ENCODE results near the gene IMP3. TPM values are rescaled to one million over a fixed set of nuclear protein-coding genes. Genes with fewer than 3 reads are reported as not detected.

IMP3 gene
- total and polyA plus RNA-seq, 2 donors from 2014 or later: 52.0 to 95.0 TPM

DNA sequence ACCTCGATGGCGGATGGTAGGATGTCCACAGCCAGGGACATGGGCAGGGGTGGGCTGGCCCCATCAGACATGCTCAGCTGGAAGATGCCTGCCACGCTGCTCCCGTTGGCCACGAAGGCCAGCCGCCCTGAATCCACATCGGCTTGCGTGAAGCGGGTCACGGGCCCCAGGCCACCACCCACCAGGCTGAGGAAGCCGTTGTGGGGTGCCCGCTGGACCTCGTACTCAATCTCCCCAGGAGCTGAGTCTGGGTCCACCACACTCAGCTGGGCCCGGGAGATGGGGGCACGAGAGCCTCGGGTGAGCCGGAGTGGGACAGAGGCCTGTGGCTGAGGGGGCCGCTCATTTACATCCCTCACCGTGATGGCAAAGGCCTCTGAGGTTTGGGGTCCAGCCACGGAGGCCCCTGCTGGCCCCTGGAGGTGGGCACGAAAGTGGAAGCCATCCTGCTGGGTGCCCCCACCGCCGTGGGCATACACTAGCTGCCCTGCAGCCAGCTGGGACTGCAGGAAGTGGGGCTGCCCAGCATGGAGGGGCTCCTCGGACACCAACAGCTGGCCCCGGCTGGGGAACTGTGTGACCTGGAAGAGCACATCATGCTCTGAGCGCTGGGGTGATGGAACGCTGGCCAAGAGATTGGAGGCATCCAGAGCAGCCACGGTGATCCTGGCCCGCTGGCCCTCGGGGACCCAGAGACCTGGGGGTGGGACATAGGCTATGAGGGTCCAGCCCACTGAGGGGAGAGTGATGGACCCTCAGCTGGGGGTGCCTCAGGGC lies 36.9 kb upstream of the IMP3 start:
- Histone ChIP-seq H3K4me3 (ENCODE audit: low read length in 3 of 3) (no peak overlapping the region), H3K4me1 (ENCODE audit: control insufficient read depth in 2 of 3, insufficient read depth in 2 of 3, low read depth in 1 of 3, low read length in 3 of 3) (peaks cover 0 to 16% (median 3%) of the 10 kb centered on the region in 3 donors), H3K27me3 (ENCODE audit: control insufficient read depth, insufficient read depth, low read length) (no peaks in the 10 kb centered on the region), H3K9ac (ENCODE audit: low read length in 3 of 3) (no peak overlapping the region), H3K36me3 (ENCODE audit: control insufficient read depth in 2 of 3, insufficient read depth in 3 of 3, low read length in 3 of 3) (no peaks in the 10 kb centered on the region), H3K27ac (ENCODE audit: low read depth in 2 of 2, low read length in 2 of 2) (no peak overlapping the region), H3K9me3 (ENCODE audit: control insufficient read depth in 2 of 3, insufficient read depth in 1 of 3, low read length in 3 of 3) (no peaks in the 10 kb centered on the region)
- DNase-seq: no peak
- FAIRE-seq: no peak
- TF ChIP-seq, protein P1, sequence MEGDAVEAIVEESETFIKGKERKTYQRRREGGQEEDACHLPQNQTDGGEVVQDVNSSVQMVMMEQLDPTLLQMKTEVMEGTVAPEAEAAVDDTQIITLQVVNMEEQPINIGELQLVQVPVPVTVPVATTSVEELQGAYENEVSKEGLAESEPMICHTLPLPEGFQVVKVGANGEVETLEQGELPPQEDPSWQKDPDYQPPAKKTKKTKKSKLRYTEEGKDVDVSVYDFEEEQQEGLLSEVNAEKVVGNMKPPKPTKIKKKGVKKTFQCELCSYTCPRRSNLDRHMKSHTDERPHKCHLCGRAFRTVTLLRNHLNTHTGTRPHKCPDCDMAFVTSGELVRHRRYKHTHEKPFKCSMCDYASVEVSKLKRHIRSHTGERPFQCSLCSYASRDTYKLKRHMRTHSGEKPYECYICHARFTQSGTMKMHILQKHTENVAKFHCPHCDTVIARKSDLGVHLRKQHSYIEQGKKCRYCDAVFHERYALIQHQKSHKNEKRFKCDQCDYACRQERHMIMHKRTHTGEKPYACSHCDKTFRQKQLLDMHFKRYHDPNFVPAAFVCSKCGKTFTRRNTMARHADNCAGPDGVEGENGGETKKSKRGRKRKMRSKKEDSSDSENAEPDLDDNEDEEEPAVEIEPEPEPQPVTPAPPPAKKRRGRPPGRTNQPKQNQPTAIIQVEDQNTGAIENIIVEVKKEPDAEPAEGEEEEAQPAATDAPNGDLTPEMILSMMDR (IDR thresholded peaks at IDR 0.05; ENCODE audit: borderline replicate concordance, extremely low read depth, insufficient read depth): no peak
- intact Hi-C loops (cut with DNase I): no loop called here

DNA sequence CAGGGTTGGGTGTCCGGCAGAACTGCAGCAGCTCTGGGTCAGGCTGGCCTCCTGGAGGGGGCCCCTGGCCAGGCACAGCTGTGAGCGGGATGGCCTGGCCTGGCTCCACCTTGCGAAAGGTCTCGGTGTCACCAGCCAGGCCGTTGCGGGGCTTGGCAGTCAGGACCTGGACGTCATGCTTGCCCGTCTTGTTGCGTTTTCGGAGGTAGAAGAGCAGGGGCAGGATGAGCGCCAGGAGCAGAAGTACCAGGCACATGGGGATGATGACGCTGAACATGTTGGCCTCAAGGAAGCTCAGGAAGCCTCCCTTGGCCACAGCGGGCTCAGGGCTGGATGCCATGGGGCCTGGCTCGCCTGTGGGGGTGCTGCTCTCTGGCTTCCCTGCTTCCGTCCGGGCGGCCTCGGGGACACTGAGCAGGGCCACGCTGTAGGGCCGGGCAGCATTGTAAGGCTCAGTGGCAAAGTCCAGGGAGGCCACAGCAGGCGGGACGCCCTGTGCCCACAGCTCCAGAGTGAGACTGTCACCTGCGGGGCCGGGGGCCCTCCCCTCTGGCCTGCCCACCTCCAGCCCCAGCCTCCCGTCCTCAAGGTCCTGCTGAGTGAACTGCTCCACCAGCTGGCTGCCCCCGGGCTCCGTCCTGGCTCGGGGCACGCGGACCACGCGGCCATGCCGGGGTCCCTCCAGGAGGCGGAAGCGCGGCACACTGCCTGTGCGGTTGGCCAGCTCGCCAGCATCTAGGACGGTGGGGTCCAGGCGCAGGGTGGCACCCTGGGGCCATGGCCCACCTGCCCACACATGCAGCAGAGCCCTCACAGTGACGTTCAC lies 35.8 kb upstream of the IMP3 start:
- Histone ChIP-seq H3K4me3 (ENCODE audit: low read length in 3 of 3) (no peak overlapping the region), H3K27me3 (ENCODE audit: control insufficient read depth, insufficient read depth, low read length) (no peaks in the 10 kb centered on the region), H3K27ac (ENCODE audit: low read depth in 2 of 2, low read length in 2 of 2) (no peak overlapping the region), H3K4me1 (ENCODE audit: control insufficient read depth in 2 of 3, insufficient read depth in 2 of 3, low read depth in 1 of 3, low read length in 3 of 3) (peaks cover 0 to 16% (median 3%) of the 10 kb centered on the region in 3 donors), H3K9me3 (ENCODE audit: control insufficient read depth in 2 of 3, insufficient read depth in 1 of 3, low read length in 3 of 3) (no peaks in the 10 kb centered on the region), H3K9ac (ENCODE audit: low read length in 3 of 3) (no peak overlapping the region), H3K36me3 (ENCODE audit: control insufficient read depth in 2 of 3, insufficient read depth in 3 of 3, low read length in 3 of 3) (no peaks in the 10 kb centered on the region)
- TF ChIP-seq, protein P1 (IDR thresholded peaks at IDR 0.05; ENCODE audit: borderline replicate concordance, extremely low read depth, insufficient read depth): no peak
- intact Hi-C loops (cut with DNase I): no loop called here
- DNase-seq (no peak), FAIRE-seq (no peak)

DNA sequence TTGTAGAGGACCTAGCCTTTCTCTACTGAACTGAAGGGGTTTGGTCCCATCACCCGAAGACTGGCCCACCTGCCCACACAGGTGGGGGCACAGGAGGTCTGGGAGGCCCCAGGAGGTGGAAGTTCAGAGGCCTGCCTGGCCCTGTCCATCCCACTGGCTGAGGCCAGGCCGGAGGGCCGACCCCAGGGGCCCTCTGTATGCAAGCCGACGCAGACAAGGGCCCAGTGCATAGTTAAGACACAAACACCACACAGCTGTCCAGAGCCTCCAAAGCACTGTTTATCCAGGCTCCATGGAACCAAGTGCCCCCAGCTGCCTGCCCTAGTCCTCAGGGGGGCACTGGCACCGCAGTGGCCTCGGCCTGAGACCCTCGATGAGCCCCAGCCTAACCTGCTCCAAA lies 34.3 kb upstream of the IMP3 start:
- Histone ChIP-seq H3K27ac (ENCODE audit: low read depth in 2 of 2, low read length in 2 of 2) (no peak overlapping the region), H3K9ac (ENCODE audit: low read length in 3 of 3) (no peak overlapping the region), H3K9me3 (ENCODE audit: control insufficient read depth in 2 of 3, insufficient read depth in 1 of 3, low read length in 3 of 3) (no peaks in the 10 kb centered on the region), H3K36me3 (ENCODE audit: control insufficient read depth in 2 of 3, insufficient read depth in 3 of 3, low read length in 3 of 3) (no peaks in the 10 kb centered on the region), H3K4me1 (ENCODE audit: control insufficient read depth in 2 of 3, insufficient read depth in 2 of 3, low read depth in 1 of 3, low read length in 3 of 3) (peaks cover 0 to 16% (median 3%) of the 10 kb centered on the region in 3 donors), H3K4me3 (ENCODE audit: low read length in 3 of 3) (no peak overlapping the region), H3K27me3 (ENCODE audit: control insufficient read depth, insufficient read depth, low read length) (no peaks in the 10 kb centered on the region)
- TF ChIP-seq, protein P1 (IDR thresholded peaks at IDR 0.05; ENCODE audit: borderline replicate concordance, extremely low read depth, insufficient read depth): no peak
- FAIRE-seq: no peak
- no peak for DNase-seq
- intact Hi-C loops (cut with DNase I): no loop called here
